HG03460 (cell line): Measurements from ENCODE around the gene ALDH1B1.

Experiments
- ATAC-seq: cut with Tn5 transposase; IDR thresholded peaks from one replicate; pipeline ENCODE4 v1.9.1; 2021; ENCODE audit not compliant: unreplicated experiment

ALDH1B1 gene

GRCh38 chr9:38437193-38437823 is 44.8 kb downstream of the ALDH1B1 start:
- ATAC-seq = no peak

GRCh38 chr9:38439291-38439915 is 46.9 kb downstream of the ALDH1B1 start:
- ATAC-seq = no peak

GRCh38 chr9:38439916-38440301 is 47.4 kb downstream of the ALDH1B1 start:
- no peak for ATAC-seq

- no peak for ATAC-seq
Observed at GRCh38 chr9:38440516-38440915, 48.0 kb downstream of the ALDH1B1 start.

GRCh38 chr9:38441347-38442085 is 49.0 kb downstream of the ALDH1B1 start:
- no peak for ATAC-seq

GRCh38 chr9:38442473-38443096 is 50.1 kb downstream of the ALDH1B1 start:
- ATAC-seq = no peak

- no peak for ATAC-seq
Observed at GRCh38 chr9:38443181-38443580, 50.7 kb downstream of the ALDH1B1 start.

- ATAC-seq = no peak
Observed at GRCh38 chr9:38443597-38443996, 51.1 kb downstream of the ALDH1B1 start.

GRCh38 chr9:38445154-38446043 is 52.9 kb downstream of the ALDH1B1 start:
- ATAC-seq = peak; percentile 96

GRCh38 chr9:38447703-38448102 is 55.2 kb downstream of the ALDH1B1 start:
- ATAC-seq = no peak
